ENCODE data around the gene DSC2. TPM values are rescaled to one million over a fixed set of nuclear protein-coding genes. Genes with fewer than 3 reads are reported as not detected.

Gene DSC2
- total and polyA plus RNA-seq, 2 donors from 2014 or later = 4.1 to 19.8 TPM

DNA sequence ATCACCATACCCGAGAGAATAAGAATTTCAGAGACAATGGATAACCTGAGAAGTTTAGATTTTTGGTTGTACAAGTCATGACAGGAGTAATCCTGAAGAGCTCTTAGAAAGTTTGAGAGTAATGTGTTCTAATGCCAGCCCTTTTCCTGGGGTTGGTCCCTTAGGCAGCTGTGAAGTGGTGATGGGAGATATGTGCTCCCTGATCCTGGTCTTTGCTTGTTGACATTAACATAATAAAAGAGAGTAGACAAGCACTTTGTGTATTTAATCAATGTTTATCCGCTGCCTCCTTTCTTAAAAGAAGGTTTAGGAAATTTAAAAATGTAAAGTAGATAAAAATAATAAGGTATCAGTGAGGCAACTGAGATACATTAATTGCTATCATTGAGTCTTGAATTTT, 45.9 kb downstream of the DSC2 start:
- intact Hi-C loops (cut with DNase I) = no loop called here
- no peaks in the 10 kb centered on the region for H3K9me3 ChIP-seq (ENCODE audit: control insufficient read depth in 2 of 3, insufficient read depth in 1 of 3, low read length in 3 of 3)
- no peaks in the 10 kb centered on the region for H3K27me3 ChIP-seq (ENCODE audit: control insufficient read depth, insufficient read depth, low read length)
- TF ChIP-seq, protein P1, sequence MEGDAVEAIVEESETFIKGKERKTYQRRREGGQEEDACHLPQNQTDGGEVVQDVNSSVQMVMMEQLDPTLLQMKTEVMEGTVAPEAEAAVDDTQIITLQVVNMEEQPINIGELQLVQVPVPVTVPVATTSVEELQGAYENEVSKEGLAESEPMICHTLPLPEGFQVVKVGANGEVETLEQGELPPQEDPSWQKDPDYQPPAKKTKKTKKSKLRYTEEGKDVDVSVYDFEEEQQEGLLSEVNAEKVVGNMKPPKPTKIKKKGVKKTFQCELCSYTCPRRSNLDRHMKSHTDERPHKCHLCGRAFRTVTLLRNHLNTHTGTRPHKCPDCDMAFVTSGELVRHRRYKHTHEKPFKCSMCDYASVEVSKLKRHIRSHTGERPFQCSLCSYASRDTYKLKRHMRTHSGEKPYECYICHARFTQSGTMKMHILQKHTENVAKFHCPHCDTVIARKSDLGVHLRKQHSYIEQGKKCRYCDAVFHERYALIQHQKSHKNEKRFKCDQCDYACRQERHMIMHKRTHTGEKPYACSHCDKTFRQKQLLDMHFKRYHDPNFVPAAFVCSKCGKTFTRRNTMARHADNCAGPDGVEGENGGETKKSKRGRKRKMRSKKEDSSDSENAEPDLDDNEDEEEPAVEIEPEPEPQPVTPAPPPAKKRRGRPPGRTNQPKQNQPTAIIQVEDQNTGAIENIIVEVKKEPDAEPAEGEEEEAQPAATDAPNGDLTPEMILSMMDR (IDR thresholded peaks at IDR 0.05; ENCODE audit: borderline replicate concordance, extremely low read depth, insufficient read depth) = no peak
- H3K4me3 ChIP-seq (ENCODE audit: low read length in 3 of 3) = no peak overlapping the region
- no peak overlapping the region for H3K27ac ChIP-seq (ENCODE audit: low read depth in 2 of 2, low read length in 2 of 2)
- H3K9ac ChIP-seq (ENCODE audit: low read length in 3 of 3) = no peak overlapping the region
- no peaks in the 10 kb centered on the region for H3K36me3 ChIP-seq (ENCODE audit: control insufficient read depth in 2 of 3, insufficient read depth in 3 of 3, low read length in 3 of 3)
- DNase-seq (no peak), FAIRE-seq (no peak)
- H3K4me1 ChIP-seq (ENCODE audit: control insufficient read depth in 2 of 3, insufficient read depth in 2 of 3, low read depth in 1 of 3, low read length in 3 of 3) = no peaks in the 10 kb centered on the region

DNA sequence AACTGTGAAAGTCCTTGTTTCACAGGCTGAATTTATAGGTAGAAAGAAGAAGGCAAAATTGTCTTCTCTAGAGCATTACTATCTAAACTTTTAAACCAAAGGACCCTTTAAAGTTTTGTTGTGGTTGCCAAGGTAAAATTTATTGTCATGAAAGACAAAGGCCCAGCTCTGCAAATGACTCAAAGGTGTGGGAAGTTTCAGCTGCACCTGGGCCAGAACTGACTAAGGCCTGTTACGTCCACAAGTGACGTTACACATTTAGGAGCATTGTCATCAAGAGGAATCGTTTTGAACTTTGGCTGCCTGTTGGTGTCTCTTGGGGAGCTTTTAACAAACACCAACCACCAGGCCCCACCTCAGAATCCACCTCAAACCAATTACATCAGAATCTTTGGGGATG, 51.6 kb downstream of the DSC2 start:
- no peak overlapping the region for H3K9ac ChIP-seq (ENCODE audit: low read length in 3 of 3)
- DNase-seq = no peak
- H3K4me1 ChIP-seq (ENCODE audit: control insufficient read depth in 2 of 3, insufficient read depth in 2 of 3, low read depth in 1 of 3, low read length in 3 of 3) = no peaks in the 10 kb centered on the region
- H3K36me3 ChIP-seq (ENCODE audit: control insufficient read depth in 2 of 3, insufficient read depth in 3 of 3, low read length in 3 of 3) = no peaks in the 10 kb centered on the region
- no peak overlapping the region for H3K4me3 ChIP-seq (ENCODE audit: low read length in 3 of 3)
- H3K27ac ChIP-seq (ENCODE audit: low read depth in 2 of 2, low read length in 2 of 2) = no peak overlapping the region
- FAIRE-seq = no peak
- H3K9me3 ChIP-seq (ENCODE audit: control insufficient read depth in 2 of 3, insufficient read depth in 1 of 3, low read length in 3 of 3) = no peaks in the 10 kb centered on the region
- H3K27me3 ChIP-seq (ENCODE audit: control insufficient read depth, insufficient read depth, low read length) = no peaks in the 10 kb centered on the region
- TF ChIP-seq, protein P1 (IDR thresholded peaks at IDR 0.05; ENCODE audit: borderline replicate concordance, extremely low read depth, insufficient read depth) = no peak
- intact Hi-C loops (cut with DNase I) = no loop called here

DNA sequence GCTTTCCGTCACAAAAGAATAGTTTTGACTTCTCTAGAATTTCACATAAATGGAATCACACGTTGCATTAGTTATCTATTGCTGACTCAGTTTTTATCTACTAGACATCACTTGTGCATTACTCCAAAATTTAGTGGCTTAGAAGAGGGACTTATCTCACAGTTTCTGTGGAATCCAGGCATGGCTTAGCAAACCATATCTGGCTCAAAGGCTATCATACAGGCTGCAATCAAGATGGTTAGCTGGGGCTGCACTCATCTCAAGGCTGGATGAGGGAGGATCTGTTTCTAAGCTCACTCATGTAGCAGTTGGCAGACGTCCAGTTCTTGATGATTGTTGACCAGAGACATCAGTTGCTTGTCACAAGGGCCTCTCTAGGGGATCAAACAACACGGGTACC, 53.0 kb downstream of the DSC2 start:
- no peaks in the 10 kb centered on the region for H3K9me3 ChIP-seq (ENCODE audit: control insufficient read depth in 2 of 3, insufficient read depth in 1 of 3, low read length in 3 of 3)
- no peak overlapping the region for H3K4me3 ChIP-seq (ENCODE audit: low read length in 3 of 3)
- H3K27me3 ChIP-seq (ENCODE audit: control insufficient read depth, insufficient read depth, low read length) = no peaks in the 10 kb centered on the region
- no peak for FAIRE-seq
- H3K9ac ChIP-seq (ENCODE audit: low read length in 3 of 3) = no peak overlapping the region
- no peaks in the 10 kb centered on the region for H3K4me1 ChIP-seq (ENCODE audit: control insufficient read depth in 2 of 3, insufficient read depth in 2 of 3, low read depth in 1 of 3, low read length in 3 of 3)
- intact Hi-C loops (cut with DNase I) = no loop called here
- DNase-seq = peak in 1 of 5 donors; percentile 18
- H3K27ac ChIP-seq (ENCODE audit: low read depth in 2 of 2, low read length in 2 of 2) = no peak overlapping the region
- no peaks in the 10 kb centered on the region for H3K36me3 ChIP-seq (ENCODE audit: control insufficient read depth in 2 of 3, insufficient read depth in 3 of 3, low read length in 3 of 3)
- TF ChIP-seq, protein P1 (IDR thresholded peaks at IDR 0.05; ENCODE audit: borderline replicate concordance, extremely low read depth, insufficient read depth) = no peak

DNA sequence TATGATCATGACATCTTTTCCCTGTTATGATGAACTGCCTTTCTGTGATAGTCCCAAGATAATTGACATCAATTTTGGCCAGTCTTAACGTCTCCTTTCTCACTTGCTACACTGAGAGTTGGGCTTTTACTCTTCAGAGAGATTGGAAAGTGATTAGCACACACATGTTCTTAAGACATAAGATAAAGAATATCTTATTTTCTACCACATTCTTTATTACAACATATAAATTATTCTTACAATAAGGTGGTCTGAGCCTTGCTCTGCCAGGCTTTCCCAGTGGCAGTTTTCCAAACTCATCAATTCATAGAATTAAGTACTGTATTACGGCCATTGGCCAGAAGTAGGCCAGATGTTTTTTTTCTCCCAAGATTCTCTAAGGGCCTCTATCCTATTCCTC, 54.0 kb downstream of the DSC2 start:
- Histone ChIP-seq H3K9ac (ENCODE audit: low read length in 3 of 3) (no peak overlapping the region), H3K27ac (ENCODE audit: low read depth in 2 of 2, low read length in 2 of 2) (no peak overlapping the region), H3K4me1 (ENCODE audit: control insufficient read depth in 2 of 3, insufficient read depth in 2 of 3, low read depth in 1 of 3, low read length in 3 of 3) (no peaks in the 10 kb centered on the region), H3K27me3 (ENCODE audit: control insufficient read depth, insufficient read depth, low read length) (peaks cover 7% of the 10 kb centered on the region), H3K9me3 (ENCODE audit: control insufficient read depth in 2 of 3, insufficient read depth in 1 of 3, low read length in 3 of 3) (no peaks in the 10 kb centered on the region), H3K36me3 (ENCODE audit: control insufficient read depth in 2 of 3, insufficient read depth in 3 of 3, low read length in 3 of 3) (no peaks in the 10 kb centered on the region), H3K4me3 (ENCODE audit: low read length in 3 of 3) (no peak overlapping the region)
- peak in 2 of 5 donors; percentile 29 to 44 for DNase-seq
- intact Hi-C loops (cut with DNase I) = no loop called here
- FAIRE-seq = no peak
- TF ChIP-seq, protein P1 (IDR thresholded peaks at IDR 0.05; ENCODE audit: borderline replicate concordance, extremely low read depth, insufficient read depth) = no peak
